Measurements from ENCODE around the gene BTNL8.

Gene BTNL8, protein sequence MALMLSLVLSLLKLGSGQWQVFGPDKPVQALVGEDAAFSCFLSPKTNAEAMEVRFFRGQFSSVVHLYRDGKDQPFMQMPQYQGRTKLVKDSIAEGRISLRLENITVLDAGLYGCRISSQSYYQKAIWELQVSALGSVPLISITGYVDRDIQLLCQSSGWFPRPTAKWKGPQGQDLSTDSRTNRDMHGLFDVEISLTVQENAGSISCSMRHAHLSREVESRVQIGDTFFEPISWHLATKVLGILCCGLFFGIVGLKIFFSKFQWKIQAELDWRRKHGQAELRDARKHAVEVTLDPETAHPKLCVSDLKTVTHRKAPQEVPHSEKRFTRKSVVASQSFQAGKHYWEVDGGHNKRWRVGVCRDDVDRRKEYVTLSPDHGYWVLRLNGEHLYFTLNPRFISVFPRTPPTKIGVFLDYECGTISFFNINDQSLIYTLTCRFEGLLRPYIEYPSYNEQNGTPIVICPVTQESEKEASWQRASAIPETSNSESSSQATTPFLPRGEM

GRCh38 chr5:180898621-180899246 lies at the start of gene BTNL8:
Gene BTNL8 (plus strand): TSS chr5:180899159. CDS start chr5:180899311, 152 bp downstream.
- no peak for DNase-seq (ENCODE audit: low read depth)
- TF ChIP-seq, protein P1, sequence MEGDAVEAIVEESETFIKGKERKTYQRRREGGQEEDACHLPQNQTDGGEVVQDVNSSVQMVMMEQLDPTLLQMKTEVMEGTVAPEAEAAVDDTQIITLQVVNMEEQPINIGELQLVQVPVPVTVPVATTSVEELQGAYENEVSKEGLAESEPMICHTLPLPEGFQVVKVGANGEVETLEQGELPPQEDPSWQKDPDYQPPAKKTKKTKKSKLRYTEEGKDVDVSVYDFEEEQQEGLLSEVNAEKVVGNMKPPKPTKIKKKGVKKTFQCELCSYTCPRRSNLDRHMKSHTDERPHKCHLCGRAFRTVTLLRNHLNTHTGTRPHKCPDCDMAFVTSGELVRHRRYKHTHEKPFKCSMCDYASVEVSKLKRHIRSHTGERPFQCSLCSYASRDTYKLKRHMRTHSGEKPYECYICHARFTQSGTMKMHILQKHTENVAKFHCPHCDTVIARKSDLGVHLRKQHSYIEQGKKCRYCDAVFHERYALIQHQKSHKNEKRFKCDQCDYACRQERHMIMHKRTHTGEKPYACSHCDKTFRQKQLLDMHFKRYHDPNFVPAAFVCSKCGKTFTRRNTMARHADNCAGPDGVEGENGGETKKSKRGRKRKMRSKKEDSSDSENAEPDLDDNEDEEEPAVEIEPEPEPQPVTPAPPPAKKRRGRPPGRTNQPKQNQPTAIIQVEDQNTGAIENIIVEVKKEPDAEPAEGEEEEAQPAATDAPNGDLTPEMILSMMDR (conservative IDR thresholded peaks at IDR 0.05; ENCODE audit: control insufficient read depth, insufficient read depth, low read depth, low read length), result no peak
- no peak within 1 kb of the TSS for H3K4me3 ChIP-seq (ENCODE audit: control insufficient read depth, low read depth, low read length)

GRCh38 chr5:180849827-180850226 lies 49.1 kb upstream of the BTNL8 start:
- no peak overlapping the region for H3K4me3 ChIP-seq (ENCODE audit: control insufficient read depth, low read depth, low read length)
- DNase-seq (ENCODE audit: low read depth), result no peak
- TF ChIP-seq, protein P1 (conservative IDR thresholded peaks at IDR 0.05; ENCODE audit: control insufficient read depth, insufficient read depth, low read depth, low read length), result no peak

GRCh38 chr5:180850434-180851078 lies 48.4 kb upstream of the BTNL8 start:
- DNase-seq (ENCODE audit: low read depth), result no peak
- H3K4me3 ChIP-seq (ENCODE audit: control insufficient read depth, low read depth, low read length), result no peak overlapping the region
- TF ChIP-seq, protein P1 (conservative IDR thresholded peaks at IDR 0.05; ENCODE audit: control insufficient read depth, insufficient read depth, low read depth, low read length), result no peak

DNA sequence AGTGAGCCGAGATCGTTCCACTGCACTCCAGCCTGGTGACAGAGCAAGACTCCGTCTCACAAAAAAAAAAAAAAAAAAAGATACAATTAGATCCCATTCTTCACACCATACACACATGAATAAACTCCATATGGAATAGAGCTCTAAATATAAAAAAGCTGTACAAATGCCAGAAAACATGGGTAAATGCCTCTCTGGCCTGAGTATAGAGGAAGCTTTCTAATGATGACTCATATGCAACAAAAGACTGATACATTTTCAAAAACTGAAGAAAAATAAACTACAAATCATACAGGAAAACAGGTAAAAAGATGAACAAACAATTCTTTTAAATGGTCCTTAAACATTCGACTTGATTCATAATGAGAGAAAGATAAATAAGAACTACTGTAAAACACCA lies 46.5 kb upstream of the BTNL8 start:
- TF ChIP-seq, protein P1 (conservative IDR thresholded peaks at IDR 0.05; ENCODE audit: control insufficient read depth, insufficient read depth, low read depth, low read length), result no peak
- no peak for DNase-seq (ENCODE audit: low read depth)
- H3K4me3 ChIP-seq (ENCODE audit: control insufficient read depth, low read depth, low read length), result no peak overlapping the region

GRCh38 chr5:180853121-180853847 lies 45.7 kb upstream of the BTNL8 start:
- DNase-seq (ENCODE audit: low read depth), result no peak
- TF ChIP-seq, protein P1 (conservative IDR thresholded peaks at IDR 0.05; ENCODE audit: control insufficient read depth, insufficient read depth, low read depth, low read length), result no peak
- H3K4me3 ChIP-seq (ENCODE audit: control insufficient read depth, low read depth, low read length), result no peak overlapping the region

DNA sequence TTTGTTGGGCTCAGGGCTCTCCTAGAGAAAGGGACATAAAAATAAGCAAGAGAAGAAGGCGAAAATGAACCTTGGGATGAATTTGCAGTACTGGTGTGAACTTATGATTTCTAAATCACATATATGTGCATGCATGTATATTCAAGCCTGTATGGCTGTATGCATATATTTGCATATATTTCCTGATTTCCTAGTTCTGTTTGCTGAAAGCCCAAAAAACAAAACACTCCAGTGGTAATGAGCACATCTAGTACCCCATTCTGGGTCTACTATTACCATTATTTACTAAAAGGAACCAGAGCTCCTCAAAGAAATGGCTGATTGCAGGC lies 45.1 kb upstream of the BTNL8 start:
- TF ChIP-seq, protein P1 (conservative IDR thresholded peaks at IDR 0.05; ENCODE audit: control insufficient read depth, insufficient read depth, low read depth, low read length), result no peak

More for the DNA sequence above, 45.1 kb upstream of the BTNL8 start:
- no peak overlapping the region for H3K4me3 ChIP-seq (ENCODE audit: control insufficient read depth, low read depth, low read length)
- DNase-seq (ENCODE audit: low read depth), result no peak

Measured in fibroblast of mammary gland (primary cell).